SIG-M5 treated with dmso at 0.1 percent for 504 hours (cell line): ENCODE measurements around the gene KCNA2.

Experiments
- DNase-seq: peaks from one replicate; lab custom pipeline; 2025; ENCODE audit not compliant: unreplicated experiment; lab: John Stamatoyannopoulos, UW

Gene KCNA2

DNA sequence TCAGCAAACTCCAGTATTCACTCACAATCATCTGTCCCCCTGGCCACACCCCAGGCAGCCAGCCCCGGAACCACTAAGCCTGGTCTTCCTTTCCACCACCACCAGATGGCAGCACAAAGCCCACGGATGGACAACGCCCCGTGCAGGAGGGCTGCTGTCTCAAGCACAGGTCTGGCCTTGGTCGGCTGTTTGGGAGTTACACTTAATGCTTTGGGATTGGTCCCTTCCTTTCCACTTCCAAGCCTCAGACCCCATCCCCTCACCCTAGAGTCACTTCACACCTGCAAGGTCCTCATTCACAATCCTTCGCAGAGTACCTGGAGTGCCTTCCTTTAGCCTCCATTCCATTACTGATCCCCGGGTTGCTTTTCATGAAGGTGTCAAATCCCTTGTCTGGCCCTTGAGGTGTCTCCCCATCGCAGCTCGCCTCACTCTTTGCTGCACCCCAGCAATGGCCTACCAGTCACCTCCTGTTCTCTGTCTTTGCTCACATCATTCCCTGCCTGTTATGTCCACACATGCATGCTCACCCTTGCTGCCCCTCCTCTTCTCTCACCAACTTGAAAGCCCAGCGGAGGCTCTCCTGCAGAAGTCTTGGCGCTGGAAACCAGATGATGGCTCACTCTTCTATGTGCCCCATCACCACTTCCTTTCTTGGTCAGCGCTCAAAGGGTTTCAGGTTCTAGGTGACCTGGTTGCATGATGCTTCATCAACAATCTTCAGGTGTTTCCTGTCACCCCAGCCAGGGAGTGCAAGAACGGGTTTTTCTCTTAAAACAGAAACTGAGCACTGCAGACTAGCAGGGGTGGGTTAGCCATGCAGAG, 24.9 kb upstream of the KCNA2 start:
- DNase-seq, result peak; percentile 76

DNA sequence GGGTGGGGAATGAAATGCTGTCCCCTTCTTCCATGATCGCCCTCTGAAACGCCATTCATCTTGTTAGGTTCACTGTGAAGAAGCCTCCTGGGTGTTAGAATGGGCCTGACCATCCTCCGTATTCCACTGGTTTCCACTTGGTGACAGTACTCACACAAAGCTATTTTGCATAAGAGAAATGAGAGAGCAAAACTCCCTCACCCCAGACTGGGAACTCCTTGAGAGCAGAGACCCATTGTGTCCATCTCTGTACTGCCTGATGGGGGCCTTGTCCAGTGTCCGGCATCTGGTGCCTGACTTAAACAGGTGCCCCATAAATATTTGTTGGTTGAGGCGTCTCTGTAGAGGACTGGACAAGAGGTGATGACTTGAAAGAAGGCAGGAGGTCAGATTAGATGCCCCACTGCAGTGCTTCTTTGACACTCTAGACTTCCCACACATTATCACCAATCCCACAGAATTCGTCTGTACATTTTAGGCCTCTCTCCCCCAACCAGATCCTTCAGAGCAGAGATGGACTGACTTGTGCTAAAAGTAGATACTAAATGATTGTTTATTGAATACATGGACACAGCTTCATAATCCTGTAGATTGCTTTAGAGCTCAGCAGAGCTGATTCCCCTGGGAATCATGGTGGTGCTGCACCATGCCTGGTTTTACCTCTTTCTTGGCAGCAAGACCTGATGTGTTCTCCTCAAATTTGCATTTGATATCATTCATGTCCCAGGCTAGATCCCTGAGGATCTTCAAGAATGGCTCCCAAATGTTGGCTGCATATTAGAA, 22.4 kb upstream of the KCNA2 start:
- no peak for DNase-seq

DNA sequence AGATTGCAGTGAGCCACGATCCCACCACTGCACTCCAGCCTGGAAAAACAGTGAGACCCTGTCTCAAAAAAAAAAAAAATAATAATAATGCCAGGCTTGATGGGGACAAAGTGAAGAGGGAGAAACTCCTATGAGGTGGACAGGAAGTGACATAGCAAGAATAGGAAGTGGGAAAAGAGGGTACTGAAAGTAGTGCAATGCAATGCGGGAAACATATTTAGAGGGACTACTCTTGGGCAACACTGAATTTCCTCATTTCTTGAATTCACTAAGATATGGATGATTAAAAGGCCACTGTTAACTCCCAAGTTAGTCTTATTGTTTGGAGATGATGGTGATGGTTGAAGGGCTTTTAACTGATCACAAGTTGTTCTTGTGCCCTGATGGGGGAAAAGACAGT, 21.6 kb upstream of the KCNA2 start:
- peak; percentile 95 for DNase-seq

DNA sequence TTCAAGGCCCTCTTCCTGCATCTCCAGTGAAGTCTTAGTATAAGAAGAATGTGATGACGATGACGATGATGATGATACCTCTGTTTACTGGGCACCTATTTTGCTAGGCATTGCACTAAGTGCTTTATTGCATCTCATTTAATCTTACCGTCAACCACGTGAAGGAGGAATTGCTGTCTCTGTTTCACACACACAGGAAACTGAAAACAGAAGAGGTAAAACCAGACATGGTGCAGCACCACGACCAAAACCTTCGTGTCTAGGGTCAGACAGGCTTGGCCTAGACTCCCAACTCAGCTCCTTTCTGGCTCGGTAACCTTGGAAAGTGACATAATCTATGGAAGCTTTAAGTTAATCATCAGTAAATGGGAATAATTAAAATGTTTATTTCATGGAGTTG, 20.7 kb upstream of the KCNA2 start:
- DNase-seq, result no peak

DNA sequence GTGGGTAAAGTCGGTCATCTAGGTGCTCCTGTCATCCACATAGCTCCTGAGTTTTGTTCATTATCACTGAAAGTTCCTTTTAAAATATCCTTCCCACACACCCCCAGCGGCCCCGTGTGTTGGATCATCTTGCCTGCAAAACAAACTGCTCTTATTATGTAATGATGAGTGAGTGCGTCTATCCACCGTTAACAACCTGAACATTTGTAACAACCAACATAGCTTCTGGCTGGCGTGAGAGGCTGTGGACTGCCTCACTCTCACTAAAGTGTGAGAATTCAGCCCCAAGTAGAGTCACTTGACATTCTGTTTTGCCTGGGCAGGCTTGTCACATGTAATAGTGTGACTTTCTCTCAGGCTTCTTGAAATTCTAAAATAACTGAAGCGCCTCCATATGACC, 14.5 kb upstream of the KCNA2 start:
- peak; percentile 35 for DNase-seq

DNA sequence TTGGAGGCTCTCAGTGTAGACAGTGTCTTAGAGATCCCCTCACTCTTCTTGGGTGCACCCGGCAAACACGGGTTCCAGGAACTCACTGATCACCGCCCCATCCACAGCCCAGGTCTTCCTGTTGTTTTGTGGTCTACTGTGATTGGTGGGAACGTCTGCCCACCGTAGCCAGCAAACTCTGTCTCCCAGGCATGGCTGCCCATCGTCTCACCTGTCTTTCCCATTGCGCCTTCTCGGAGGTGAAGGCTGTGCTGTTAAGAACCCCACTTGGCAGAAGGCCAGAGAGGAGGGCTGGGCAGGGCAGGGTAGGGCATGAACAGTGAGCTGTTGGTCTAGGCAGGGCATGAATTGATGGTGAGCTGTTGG, 14.1 kb upstream of the KCNA2 start:
- DNase-seq, result no peak

DNA sequence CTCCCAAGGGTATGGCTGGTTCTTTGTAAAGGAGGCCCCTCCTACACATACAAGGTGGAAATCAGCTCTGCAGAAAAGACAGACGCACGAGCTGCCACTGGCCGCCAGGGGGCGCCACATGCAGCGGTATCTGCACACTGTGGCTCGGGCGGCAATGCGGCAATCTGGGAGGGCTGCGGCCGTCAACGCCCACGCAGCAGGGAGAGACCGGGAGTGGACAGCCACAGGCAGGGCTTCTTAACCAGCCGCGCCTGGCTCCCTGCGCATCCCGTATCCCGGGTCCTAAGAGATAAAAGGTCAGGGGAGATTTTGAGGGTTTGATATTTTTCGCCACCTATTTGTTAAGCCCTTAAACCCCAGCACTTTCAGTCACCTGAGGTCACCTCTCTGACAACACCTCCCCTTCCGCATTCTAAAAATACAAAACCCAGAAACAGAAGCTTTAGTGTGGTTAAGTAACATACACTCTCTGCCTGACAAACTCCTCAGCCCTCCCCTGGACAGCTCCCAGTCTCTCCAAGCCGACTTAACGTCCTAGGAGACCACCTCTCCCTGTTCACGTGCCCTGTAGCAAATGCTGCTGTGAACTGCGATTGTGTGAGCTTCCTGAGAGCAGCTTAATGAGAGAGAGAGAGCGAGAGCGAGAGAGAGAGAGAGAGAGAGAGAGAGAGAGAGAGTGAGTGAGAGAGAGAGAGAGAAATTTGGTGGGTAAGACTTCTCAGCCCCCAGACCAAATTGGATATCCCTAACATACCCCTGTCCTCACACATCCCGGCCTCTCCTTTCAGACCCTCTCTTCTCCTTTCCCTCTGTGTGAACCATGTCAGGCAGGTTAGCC, 13.5 kb upstream of the KCNA2 start:
- DNase-seq, result peak; percentile 88

DNA sequence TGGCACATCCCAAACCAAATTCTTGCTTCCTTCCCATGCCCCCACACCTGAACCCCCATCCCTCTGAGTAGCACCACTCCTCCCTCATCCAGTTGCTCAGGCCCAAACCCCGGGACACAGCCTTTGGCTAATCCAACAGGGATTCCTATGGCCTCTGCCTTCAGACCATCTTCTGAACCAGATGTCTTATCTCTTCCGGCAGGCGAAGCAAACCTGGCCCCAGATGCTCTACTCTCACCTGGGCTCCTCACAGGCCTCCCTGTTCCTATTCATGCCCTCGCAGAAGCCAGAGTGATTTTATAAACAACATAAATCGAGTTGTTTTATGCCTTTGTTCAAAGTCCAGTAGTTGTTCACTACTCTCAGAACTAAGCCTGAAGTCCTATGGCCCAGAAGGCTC, 12.5 kb upstream of the KCNA2 start:
- DNase-seq, result no peak

DNA sequence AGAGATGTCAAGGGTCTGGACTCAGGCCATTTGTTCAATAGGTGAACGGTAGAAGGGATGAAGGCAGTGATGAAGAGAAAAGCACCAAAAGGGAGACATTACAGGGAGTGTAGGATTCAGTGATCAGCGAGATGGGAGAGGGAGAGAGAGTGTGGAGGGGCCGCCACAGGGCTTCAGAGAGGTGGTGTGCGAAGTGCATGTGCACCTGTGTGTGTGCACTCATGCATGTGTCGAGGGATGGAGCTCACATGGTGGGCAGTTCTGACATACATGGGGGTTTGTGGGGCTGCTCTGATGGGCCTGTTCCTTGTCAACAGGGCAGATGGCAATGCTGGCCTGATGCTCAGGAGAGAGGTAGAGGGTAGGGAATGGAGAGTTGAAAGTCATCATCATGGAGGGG, 11.4 kb upstream of the KCNA2 start:
- no peak for DNase-seq

DNA sequence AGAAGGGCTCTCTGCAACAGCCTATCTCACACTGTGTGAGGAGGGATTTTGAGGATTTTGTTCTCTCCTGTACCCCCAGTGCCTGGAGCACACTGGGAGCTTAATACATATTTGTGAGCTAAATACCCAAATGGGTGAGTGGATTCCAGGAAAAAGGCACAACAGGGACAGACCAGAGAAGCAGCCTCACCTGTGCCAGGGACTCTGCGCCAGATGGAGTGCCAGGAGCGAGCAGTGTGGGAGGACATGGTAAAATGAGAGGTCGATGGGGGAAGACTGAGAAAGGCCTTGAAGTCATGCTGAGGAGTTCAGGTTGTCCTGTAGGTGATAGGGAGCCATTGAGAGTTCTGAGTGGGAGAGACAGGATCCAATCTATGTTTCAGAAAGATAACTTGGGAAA, 11.0 kb upstream of the KCNA2 start:
- DNase-seq, result no peak

DNA sequence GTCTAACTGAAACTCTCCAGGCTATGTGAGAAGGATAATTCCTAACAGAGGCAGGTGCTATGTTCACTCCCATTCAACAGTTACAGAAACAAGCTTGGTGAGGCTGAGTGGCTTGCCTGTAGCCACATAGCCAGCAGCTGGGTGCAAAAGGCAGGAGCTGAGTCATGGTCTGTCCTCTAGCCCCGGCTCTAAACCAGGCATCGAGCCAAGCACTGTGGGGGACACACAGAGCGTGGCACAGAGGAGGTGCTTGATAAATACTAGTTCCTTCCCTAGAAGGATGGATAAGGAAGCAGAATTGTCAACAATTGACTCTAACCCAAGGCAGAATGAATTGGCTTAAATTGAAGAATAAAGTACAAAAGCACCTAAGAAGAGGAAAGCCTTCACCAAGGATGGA, 10.4 kb upstream of the KCNA2 start:
- peak; percentile 74 for DNase-seq

DNA sequence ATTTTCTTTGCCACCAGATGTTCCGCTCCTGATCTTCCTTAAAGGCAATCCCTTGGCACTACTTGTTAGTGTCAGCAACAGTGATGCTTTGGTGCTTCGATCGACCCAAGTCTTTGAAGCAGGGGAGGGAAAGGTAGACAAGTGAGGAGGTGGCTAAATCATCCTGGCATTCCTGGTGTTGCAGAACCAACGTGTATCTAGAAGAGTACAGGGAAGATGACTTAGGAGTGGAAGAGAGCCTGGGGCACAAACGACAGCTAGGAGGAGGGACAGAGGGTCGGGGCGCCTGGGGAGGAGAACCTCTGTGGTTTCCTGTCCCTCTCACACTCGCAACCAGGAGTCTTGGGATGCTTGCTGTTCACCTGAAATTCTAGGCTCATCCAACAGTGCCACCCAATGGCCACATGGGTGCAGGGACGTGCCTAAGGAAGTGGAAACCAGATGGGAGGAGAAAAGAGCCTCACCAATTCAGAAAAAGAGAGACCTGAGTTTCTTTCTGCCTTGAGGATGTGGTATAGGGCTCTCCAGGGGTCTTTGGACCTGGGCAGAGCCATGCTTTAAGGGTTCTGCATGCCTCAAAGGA, 9.5 kb upstream of the KCNA2 start:
- DNase-seq, result peak; percentile 69

DNA sequence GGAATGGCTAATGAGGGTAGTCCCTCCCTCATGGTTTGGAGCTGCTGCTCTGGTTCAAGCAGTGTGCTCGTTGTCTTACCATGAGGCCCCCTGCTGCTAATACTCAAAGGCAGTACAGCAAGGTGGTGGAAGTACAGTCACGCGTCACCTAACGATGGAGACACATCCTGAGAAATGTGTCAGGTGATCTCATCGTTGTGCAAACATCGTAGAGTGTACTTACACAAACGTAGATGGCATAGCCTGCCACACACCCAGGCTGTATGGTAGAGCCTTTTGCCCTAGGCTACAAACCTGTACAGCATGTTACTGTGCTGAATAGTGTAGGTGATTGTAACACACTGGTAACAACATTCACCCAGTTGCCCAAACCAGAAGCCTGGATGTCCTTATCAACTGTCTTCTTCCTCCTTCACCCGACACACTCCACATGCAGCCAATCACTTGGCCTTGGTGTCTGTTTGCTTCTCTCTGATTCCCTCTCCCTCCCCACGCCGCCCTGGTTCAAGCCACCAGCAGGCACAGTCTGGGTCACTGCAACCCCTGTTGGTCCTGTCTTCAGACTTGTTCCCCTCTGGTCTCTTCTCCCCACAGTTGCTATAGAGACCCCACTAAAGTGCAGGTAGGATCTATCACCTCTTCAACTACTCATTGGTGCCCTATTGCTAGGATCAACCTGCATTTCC, 6.0 kb upstream of the KCNA2 start:
- peak; percentile 67 for DNase-seq

DNA sequence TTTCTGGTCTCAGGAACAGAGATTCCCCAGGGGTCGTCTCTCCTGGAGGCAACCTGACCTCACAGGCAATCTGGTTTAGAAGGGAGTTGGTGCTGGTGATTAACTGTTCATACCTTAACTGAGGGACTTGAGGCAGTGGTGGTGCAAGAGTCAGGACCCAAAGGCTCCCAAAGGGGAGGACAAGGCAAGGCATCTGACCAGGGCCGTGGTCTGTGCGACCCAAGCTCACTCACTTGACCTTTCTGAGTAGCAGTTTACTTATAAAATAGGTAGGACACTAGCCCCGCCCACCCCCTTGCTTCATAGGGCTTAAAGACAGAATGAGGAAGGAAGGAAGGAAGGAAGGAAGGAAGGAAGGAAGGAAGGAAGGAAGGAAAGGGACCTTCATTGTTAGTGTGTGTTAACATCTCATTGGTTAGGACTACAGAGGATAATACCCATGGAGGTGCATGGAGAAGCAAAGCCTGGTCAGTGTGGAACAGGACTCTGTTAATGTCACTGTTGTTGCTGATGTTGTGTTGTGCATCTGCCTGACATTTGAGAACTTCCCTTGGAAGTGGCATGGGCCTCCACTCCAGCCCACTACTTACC, 4.6 kb upstream of the KCNA2 start:
- DNase-seq, result no peak

DNA sequence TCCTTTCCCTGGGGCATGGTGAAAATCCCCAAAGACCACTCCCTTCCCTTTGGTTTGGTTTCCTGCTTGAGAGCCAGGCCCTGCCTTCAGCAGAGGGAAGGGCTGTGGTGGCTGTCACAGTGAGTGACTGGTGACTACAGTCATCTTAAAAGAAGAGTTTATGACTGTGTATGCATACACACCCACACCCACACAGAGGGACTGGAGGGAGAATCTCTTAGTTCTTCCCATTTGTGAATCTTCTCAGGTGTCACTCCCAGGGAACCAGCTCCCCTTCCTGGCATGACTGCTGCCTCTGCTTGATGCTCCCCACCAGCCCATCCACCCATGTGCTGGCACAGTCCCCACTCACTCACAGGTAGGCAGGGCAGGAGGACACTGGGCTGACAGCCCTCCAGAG, 3.9 kb upstream of the KCNA2 start:
- DNase-seq, result no peak

DNA sequence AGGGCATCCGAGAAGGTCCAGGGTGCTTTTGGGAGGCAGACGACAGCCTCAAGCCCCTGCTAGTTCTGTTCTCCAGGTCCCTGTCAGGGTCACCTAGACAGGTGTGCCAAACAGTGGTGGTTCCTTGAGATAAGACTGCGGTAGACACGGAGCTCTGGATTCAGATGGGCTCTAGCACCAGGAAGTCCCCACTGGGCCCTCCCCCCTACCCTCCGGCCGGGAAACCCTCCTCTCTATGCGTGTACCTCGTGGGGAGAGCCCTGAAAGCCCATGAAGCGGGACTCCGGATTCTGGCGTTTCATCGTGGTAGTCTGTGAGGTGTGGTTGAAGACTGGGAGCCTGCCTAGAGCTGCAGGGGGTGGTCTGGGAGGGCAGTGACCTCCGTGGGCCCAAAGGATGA, 2.1 kb upstream of the KCNA2 start:
- no peak for DNase-seq

DNA sequence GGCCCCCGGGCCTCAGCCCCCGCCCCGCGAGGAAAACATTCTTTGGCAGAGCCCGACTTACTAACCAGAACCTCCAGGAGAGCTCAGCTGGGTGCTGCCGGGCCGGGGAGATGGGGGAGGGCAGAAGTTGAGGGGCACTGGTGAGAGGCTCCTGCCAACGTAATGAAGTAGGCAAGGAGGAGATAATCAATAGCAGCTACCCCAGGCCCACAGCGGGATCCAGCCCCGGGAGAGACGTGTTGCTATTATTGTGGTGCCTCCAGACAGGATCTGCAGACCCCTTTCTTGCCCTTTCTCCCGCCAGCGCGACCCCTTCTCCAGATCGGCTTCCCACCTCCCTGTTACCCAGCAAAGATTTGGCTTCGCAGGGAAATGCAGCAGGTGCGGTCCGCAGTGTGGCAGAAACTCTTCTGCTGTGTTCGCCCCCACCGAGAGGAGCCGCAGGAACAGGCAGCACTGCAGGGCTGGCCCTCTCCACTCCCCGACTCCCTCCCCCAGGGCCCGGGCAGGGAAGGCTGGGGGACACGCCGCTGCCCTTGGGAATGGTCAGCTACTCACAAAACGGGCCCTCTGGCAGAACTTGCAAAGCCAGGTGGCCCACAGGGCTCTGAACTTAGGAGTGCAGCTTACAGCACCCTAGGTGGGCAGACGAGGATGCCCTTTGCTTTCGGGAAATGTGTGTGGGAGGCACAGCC, 1.5 kb upstream of the KCNA2 start:
- DNase-seq, result no peak

DNA sequence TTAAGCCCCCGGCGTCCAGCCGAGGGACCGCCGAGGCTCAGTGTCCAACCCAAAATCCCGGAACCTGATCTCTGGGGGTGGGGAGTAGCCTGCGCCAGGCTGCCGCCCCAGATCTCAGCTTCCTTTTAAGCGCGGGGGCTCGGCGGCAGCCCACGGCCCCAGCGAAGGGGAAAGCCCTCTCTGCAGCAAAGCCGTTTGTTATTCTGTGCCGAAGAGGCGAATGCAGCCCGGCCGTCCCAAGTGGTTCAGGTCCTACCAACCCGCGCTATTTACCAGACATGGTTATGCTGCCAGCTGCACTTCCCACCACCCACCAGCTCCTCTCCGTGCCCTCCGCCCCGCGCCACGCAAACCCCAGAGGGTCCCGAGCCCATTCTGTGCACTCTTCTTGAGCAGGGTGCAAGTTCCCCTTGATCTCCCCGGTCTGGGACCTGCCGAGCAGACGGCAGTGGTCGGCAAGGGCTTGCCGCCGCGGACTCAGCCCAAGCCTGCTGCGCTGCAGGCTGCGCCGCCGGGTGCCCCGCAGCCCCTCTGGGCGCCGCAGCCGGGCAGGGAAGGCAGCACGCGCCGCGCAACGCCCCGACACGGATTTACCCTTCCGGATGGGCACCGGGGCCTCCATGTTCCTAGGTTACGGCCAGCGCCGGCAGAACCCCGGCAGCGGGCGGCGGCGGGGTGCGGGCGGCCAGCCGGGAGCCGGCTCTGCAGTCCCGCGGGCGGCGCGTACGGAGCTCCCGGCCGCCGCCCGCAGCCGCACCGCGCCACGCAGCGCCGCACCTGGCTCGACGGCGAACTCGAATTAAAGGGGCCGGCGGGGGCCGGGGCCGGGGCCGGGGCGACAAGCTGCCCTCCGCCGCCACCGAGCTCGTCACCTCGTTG, 738 bp upstream of the KCNA2 start:
- no peak for DNase-seq

DNA sequence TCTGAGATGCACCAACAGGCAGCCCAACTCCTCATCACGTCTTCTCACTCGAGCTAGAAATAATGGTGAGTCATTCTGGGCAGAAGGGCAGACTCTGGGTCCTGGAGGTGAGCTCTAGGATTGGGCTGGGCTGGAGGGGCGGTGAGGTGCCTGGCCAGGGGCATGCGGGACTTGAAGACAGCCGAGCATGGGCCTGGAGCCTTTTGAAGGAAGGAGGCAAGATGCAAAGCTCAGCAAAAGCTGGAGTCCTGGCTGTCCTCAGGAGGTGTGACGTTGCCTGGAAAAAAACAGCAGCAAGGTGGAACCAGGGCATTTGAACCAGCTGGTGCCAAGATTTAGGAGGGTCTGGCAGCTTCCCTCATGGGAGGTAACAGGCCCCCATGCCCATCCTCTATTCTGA, 712 bp downstream of the KCNA2 start:
- no peak for DNase-seq
